GM21528 (cell line): ENCODE measurements around the gene PLCD1.
A peak's percentile ranks its signal among the peaks of the same experiment; 100 is the strongest.
"Not testable (repeated sequence)": the region's sequence is repeated elsewhere in the genome, so short reads cannot be mapped to it uniquely, and the experiment has no call there.

Source experiments
- ATAC-seq: cut with Tn5 transposase; IDR thresholded peaks from one replicate; pipeline ENCODE4 v1.9.1; 2021; ENCODE audit warnings: mild to moderate bottlenecking, moderate library complexity; ENCODE audit not compliant: unreplicated experiment, low FRiP score

PLCD1 gene

DNA sequence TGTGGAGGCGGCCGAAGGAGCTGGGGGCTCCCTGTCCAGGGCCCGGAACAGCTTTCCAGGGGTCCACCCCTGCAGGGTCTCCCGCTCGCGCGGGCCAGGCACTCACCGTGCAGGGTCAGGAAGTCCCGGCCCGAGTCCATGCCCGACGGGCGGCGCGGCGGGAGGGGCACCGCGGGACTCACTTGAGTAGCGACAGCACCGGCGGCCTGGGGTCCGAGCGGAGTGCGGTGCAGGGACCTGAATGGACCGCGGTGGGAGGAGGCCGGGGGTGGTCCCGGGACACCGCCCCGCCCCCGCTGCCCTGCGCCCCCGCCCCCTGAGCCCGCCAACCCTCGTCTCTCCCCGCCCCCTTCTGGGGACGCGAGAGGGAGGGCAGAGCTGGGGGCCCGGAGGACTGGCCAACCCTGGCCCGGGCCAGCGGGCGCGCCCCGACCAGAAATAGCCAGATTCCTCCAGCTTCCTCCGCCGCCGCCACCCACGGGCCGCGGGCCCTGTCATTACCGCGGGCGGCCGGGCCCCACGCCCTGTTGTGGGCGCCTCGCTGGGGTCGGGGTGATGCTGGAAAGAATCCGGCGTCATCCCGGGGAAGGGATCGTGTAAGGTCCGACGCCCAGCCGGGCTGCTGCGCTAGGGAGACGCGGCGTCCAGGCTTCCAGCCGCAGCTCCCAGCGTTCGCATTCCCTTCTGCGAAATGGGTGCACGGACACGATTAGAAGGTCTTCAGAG, at the start of gene PLCD1:
Gene PLCD1 (minus strand): TSS at position 243 of the 726 bp plus-strand sequence. CDS start 103 bp downstream, at position 140.
- no peak for ATAC-seq

DNA sequence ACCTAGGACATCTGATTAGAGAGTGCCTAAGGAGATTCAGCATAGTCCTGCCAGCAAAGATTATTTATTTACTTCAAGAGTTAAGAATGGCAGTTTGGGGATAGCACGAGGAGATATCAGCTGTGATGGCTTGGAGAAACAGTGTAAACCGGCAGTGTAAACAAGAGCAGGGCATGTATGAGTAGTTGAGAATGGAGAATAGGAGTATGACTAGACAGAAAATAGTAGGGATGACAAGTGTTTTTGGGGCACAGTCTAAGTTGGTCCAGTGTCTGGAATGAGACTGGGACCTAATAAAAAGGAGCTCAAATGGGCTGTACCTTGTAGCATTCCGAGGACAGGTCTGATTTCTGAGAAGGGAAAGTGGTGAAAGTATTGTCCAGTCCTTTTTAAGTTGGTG, 47.6 kb upstream of the PLCD1 start:
- ATAC-seq: not testable (repeated sequence)

DNA sequence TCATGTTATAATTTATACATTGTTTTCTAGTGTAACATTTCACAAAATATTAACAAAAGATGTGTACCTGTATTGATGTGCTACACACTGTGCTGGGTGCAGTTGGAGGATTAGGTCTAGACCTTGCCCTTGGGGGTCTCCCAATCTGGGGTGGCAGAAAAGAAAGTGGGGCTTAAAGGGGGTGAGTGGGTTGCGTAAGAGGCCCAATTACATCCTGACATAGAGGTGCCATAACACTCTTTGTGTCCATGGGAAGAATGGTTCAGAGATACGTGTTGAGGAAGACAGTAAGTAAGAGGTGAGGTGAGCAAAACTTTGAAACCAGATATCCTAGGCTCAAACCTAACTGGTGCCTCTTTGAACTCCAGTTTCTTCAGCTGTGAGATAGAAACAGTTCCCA, 40.6 kb upstream of the PLCD1 start:
- no peak for ATAC-seq

DNA sequence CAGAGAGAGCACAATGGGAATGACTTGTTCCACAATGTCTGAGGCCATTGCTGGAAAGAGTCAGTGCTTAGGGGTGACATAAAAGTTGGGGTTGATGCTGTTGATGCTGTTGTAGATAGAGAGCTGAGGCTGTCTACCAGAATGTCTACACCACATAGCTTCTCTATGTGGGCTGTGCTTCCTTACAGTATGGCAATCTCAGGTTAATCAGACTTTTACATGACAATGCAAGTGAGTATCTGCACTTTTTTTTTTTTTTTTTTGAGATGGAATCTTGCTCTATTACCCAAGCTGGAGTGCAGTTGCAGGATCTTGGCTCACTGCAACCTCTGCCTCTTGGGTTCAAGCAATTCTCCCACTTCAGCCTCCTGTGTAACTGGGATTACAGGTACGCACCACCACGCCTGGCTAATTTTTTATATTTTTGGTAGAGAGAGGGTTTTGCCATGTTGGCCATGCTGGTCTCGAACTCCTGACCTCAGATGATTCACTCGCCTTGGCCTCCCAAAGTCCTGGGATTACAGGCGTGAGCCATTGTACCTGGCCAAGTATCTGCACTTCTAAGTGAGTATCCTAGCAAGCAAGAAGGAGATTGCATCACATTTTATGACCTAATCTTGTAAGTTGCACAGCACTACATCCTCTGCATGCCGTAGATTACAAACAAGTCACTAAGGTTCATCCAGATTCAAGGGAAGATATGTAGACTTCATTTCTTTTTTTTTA, 38.2 kb upstream of the PLCD1 start:
- ATAC-seq: no peak

DNA sequence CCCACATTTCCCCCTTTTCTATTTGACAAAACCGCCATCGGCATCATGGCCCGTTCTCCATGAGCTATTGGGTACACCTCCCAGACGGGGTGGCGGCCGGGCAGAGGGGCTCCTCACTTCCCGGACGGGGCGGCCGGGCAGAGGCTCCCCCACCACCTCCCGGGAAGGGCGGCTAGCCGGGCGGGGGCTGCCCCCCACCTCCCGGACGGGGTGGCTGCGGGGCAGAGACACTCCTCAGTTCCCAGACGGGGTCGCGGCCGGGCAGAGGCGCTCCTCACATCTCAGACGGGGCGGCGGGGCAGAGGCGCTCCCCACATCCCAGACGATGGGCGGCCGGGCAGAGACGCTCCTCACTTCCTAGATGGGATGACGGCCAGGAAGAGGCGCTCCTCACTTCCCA, 35.0 kb upstream of the PLCD1 start:
- ATAC-seq: not testable (repeated sequence)

DNA sequence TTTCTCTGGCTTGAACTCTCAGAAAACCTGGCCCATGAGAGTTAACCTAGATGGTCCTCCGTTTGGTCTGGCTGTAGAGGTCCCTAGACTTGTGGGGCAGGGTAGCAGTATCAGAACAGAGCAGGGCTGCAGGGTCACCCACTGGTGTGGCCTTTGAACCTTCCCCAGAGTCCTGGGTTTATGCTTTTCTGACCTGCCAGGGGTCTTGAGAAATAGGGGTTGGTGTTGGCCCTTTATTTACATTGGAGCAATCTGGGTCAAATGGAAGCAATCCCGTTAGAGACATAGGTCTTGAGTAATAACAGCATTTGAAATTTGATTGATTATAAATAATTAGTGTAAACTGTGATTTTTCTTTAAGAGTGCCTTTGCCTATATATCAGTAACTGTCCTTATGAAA, 33.4 kb upstream of the PLCD1 start:
- ATAC-seq: no peak

DNA sequence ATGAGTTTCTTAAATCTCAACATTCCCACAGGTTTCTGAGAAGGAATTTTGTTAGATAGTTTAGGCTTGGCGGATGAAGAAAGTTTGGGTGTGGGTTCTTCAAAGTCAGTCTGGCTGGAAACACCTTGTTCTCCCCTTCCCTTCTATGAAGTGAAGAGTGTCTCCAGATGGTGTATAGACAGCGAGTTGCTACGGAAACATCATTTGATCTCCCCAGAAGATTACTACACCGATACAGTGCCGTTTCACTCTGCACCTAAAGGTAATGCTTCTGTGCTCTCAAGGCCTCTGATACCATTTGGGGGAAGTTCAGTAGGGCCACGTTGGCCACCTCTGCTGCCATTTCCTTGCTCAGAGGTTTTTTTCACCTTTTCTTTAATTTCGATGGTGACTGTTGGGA, 30.1 kb upstream of the PLCD1 start:
- ATAC-seq: no peak

DNA sequence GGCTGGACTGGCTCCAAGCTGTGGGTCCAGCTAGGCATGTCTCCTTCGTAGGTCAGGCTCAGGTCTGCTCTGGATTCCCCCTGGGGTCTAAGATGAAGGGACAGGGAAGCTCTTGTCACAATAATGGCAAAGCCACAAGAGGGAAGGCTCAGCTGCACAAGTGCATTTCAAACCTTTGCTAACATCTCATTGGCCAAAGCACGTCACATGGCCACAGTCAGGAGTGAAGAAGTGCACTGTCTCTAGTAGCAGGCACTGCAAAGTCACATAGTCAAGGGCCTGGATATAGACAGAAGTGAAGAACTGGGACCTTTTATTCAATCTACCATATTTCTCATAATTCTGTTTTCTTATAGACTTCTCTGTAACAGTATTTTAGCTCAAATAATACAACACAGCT, 29.7 kb upstream of the PLCD1 start:
- ATAC-seq: no peak

DNA sequence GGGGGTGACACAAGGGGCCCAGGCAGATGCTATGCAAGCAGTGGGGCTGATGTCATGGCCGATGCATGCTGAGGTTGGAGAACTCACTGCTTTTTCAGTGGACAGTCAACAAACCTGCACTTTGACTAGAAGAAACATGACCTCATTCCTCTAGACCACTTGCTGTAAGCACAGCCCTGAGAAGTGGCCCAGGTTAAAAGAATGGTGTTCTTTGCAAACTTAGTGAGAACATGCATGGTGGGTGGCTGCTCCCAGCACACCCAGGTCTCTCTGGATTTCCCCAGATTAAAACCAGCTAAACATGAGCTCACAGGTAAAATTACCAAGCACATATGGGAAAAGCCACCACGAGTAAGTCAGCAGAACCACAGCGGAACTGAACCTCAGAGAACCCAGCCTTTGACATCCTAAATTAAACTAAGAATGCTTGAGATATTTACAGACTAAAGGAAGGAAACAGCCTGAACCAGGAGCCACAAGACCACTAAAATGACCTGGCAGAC, 25.1 kb upstream of the PLCD1 start:
- no peak for ATAC-seq

DNA sequence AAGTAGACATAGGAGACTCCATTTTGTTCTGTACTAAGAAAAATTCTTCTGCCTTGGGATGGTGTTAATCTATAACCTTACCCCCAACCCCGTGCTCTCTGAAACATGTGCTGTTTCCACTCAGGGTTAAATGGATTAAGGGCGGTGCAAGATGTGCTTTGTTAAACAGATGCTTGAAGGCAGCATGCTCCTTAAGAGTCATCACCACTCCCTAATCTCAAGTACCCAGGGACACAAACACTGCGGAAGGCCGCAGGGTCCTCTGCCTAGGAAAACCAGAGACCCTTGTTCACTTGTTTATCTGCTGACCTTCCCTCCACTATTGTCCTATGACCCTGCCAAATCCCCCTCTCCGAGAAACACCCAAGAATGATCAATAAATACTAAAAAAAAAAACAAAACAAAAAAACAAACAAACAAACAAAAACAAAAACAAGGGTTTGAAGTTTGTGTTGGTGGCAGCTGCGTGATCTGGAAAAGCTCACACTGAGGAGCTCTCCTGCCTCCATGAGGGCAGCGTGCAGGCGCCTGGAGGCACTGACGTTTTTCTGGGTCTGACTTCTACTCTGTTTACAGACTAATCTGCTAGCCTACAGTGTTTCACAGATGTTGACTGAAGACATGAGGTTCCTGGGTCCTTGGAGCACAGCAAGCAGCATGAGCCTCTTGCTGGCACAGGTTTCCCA, 24.5 kb upstream of the PLCD1 start:
- not testable (repeated sequence) for ATAC-seq

DNA sequence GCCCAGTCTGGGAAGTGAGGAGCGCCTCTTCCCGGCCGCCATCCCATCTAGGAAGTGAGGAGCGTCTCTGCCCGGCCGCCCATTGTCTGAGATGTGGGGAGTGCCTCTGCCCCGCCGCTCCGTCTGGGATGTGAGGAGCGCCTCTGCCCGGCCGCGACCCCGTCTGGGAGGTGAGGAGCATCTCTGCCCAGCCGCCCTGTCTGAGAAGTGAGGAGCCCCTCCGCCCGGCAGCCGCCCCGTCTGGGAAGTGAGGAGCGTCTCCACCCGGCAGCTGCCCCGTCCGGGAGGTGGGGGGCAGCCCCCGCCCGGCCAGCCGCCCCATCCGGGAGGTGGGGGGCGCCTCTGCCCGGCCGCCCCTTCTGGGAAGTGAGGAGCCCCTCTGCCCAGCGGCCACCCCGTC, 23.8 kb upstream of the PLCD1 start:
- ATAC-seq: not testable (repeated sequence)

DNA sequence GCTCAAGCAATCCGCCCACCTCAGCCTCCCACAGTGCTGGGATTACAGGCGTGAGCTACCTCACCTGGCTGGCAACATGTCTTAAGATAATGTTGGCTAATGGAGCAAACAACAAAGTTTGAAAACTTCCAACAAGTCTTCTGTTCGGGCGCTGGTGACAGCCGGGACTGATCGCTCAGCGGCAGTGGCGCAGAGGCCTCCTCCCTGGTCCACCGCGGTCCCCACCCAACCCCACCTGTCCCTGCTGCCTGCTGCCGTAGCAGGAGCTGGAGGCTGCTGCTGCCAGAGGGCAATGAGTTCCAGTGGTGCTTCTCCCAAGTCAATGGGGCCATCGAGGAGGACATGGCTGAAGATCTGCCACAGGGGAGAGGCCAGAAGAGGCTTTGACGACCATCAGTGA, 21.7 kb upstream of the PLCD1 start:
- no peak for ATAC-seq

DNA sequence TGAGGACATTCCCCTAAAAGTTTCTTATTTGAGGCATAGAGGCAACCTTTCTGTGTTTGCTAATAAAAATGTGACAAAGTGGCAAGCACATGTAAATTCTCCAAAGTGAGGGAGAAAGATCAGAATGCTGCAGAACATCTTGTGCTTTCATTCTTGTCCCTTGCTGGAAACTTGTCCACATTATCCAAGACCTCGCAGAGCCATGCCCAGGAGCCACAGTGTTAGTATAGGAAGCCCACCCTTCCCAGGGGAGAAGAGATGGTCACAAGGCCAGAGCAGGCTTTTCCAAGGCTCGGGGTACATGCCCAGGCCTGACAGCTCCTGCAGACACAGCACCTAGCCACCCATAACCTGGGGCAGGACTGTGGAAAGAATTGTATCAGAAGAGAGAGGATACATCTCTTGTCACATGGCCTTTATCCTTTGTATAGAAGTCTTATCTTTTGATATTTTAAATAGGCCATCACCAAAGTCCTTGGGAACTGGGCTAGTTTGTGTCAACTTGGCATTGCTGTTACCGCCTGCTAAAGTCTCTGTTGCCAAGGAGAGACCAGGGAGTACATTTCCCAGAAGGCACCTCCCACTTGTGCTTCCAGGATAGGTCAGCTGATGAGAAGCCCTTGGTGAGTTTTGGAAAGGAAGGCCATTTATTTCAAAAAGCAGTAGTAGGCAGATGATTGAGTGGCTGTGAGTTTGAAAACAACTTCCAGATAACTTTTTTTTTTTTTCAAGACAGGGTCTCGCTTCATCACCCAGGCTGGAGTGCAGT, 20.1 kb upstream of the PLCD1 start:
- no peak for ATAC-seq

DNA sequence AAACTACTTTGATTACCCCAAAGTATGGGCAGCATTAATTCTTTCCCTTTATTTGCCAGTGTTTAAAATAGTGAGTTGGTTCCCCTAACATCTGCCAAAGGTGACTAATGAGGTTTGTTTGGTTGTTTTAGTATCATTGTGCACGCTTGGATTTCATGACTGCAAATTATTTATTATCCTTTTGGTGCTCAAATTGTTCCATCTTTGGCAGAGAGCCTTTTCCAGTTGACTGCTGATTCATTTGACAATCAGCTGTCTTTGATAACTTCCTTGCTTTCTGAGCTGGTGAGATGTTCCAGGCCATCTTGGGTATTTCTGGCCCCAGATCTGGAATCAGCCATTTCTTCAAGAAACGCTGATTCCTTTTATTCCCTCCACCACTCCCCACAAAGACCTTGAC, 18.5 kb upstream of the PLCD1 start:
- no peak for ATAC-seq

DNA sequence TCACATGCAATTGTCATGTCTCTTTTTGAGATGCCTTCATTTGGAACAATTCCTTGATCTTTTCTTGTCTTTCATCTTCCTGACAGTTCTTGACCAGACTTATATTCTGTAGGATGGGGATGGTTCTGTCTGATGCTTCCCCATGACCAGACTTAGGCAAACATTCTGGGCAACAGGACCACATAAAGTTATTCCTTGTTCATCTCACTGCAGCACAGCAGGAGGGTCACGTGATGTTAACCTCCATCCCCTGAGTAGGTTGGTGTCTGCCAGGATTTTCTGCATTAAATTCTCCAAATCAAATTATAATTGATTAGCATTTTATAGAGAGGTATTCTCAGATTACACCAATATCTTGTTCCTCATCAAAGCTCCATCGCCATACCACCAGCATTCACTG, 17.4 kb upstream of the PLCD1 start:
- ATAC-seq: no peak

DNA sequence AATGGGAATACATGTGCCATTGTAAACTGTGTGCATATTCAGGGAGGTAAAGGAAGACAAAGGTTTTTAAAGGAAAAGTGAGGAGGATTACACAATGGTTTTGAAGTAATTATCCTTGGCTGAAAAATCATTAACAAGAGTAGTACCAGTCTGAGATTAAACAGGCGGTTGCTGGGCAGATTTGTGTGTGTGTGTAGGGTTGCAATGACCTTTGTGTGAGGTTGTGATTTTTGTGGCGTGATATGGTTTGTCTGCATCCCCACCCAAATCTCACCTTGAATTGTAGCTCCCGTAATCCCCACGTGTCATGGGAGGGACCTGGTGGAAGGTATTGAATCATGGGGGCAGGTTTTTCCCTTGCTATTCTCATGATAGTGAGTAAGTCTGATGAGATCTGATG, 16.6 kb upstream of the PLCD1 start:
- ATAC-seq: no peak

DNA sequence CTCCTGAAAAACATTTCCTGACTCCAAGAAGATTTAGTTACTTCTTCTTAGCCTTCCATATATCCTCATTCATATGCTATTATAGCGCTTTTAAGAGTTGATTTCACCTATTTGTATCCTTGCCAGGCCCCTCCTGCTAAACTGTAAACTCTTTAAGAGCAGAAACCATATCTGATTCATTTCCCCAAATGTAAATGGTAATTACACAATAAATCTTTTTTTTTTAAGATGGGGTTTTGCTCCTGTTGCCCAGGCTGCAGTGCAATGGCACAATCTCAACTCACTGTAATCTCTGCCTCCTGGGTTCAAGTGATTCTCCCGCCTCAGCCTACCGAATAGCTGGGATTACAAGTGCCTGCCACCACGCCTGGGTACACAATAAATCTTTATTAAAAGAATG, 14.0 kb upstream of the PLCD1 start:
- no peak for ATAC-seq

DNA sequence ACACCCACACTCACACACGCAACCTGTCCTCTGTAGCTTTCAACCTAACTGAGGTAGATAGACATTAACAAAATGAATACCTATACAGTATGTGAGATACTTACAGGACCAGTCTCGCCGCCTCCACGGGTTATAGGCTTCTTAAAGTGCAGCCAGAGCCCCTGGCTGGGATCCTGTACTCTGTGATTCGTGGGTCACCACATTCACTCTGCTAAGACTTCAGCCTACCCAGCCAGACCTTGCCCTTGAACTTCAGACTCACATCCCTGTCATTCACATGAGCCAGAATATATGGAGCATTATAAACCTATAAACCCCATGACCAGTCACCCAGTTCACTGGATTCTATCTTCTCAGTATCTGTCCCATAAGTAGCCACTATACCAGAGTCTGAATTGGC, 11.0 kb upstream of the PLCD1 start:
- ATAC-seq: no peak

DNA sequence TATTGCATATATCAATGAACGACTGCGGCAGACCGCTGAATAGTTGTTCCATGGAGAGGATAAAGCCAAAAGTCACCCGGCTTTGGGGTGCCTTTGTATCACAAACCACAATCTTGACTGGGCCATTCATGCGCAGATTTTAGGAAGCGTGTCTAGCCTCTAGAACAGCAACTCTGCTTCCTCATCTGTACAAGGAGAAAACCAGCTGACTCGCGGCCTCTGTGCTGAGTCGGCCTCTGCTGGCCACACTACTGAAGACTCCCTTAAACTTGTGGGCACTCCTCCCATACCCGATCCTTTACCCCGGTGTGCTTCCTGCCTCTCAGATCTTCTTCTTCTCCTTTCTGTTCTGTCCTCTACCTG, 10.4 kb upstream of the PLCD1 start:
- peak; percentile 61 for ATAC-seq

DNA sequence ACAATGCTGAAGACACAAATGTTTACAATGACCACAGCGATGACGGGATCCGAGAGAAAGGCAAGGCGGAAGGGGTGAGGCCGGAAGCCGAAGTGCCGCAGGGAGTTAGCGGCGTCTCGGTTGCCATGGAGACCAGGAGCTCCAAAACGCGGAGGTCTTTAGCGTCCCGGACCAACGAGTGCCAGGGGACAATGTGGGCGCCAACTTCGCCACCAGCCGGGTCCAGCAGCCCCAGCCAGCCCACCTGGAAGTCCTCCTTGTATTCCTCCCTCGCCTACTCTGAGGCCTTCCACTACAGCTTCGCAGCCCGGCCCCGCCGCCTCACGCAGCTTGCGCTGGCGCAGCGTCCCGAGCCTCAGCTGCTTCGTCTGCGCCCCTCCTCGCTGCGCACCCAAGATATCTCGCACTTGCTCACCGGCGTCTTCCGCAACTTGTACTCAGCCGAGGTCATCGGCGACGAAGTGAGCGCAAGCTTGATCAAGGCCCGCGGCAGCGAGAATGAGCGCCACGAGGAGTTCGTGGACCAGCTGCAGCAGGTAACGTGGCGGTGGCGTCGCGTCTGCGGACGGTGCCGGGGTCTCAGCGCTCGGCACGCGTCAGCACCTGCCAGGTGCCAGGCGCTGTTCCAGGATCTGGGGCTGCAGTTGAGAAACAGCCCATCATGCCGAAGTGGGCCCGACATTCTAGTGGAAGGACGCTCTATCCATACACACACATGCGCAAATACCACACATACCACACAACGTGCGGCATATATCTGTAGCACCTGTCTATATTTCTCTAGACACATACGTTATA, 9.9 kb upstream of the PLCD1 start, which contains the start of gene DLEC1:
Gene DLEC1 (plus strand): TSS at position 108 of the 798 bp plus-strand sequence. CDS start 18 bp downstream, at position 126.
- ATAC-seq: peak; percentile 78
